Thyroid gland (tissue), 4 donors: ENCODE data around the gene TCF7L1.
"Not testable (repeated sequence)": the region's sequence is repeated elsewhere in the genome, so short reads cannot be mapped to it uniquely, and the experiment has no call there.

Experiments
- CTCF ChIP-seq, 6 experiments: fragments of 200-600 bp in 3 of 6; fragments of 450-650 bp in 3 of 6; sonication (generic) in 3 of 6; IDR thresholded peaks; one replicate each; pipeline ENCODE4 v1.5.1; 2016 to 2019; ENCODE audit warnings: antibody characterized with exemption in 6 of 6, mild to moderate bottlenecking in 2 of 6, inconsistent platforms in 1 of 6, moderate library complexity in 1 of 6
- POLR2A ChIP-seq, 2 donors: fragments of 450-650 bp; IDR thresholded peaks; one replicate each; pipeline ENCODE4 v1.6.1; 2017; ENCODE audit warnings: antibody characterized with exemption in 2 of 2, mild to moderate bottlenecking in 2 of 2, moderate library complexity in 1 of 2

DNA sequence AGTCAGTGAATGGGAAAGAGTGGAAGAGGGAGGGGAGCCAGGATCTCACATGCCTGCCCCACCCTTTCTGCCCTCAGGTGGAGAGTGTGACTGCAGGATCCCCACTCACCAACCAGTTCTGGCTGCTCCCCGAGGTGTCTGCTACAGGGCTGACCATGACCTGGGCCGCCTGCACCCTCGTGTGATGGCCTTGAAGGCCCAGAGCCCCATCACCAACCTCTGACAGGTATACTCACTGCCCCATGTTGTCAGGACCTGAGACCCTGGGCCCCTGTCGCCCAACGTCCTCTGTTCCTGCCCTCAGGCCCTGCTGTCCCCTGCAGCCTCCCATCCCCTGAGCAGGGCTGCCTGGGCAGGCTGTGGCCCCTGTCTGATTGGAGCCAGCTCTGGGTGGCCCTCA lies 182.7 kb downstream of the TCF7L1 start:
- not testable (repeated sequence) for TF ChIP-seq CTCF, POLR2A (IDR thresholded peaks at IDR 0.05)
